Peyer's patch (tissue), 4 donors: Measurements from ENCODE around the gene TNFRSF21.

Experiments
- CTCF ChIP-seq, 6 experiments: fragments of 450-650 bp in 4 of 6; fragments of 200-600 bp in 2 of 6; sonication (generic) in 1 of 6; IDR thresholded peaks; one replicate each; pipeline ENCODE4 v1.5.1; 2017 to 2019; ENCODE audit warnings: antibody characterized with exemption in 6 of 6, mild to moderate bottlenecking in 3 of 6, moderate library complexity in 1 of 6
- POLR2A ChIP-seq, 2 donors: fragments of 450-650 bp; IDR thresholded peaks; one replicate each; pipeline ENCODE4 v1.5.1; 2017; ENCODE audit warnings: antibody characterized with exemption in 2 of 2, mild to moderate bottlenecking in 2 of 2, moderate library complexity in 2 of 2

GRCh38 chr6:47234266-47234933 lies 75.3 kb downstream of the TNFRSF21 start:
- TF ChIP-seq CTCF (IDR thresholded peaks at IDR 0.05) = no peak
- TF ChIP-seq POLR2A (IDR thresholded peaks at IDR 0.05) = no peak
